K562 (cell line): ENCODE measurements around the gene SPHK2. TPM values are rescaled to one million over a fixed set of nuclear protein-coding genes. Genes with fewer than 3 reads are reported as not detected.
A peak's percentile ranks its signal among the peaks of the same experiment; 100 is the strongest.

Experiments used
- CHCHD3 ChIP-seq: fragments of 250-450 bp; sonication (Bioruptor Pico); IDR thresholded peaks from 2 replicates; pipeline ENCODE4 v2.1.2; 2022; ENCODE audit warnings: mild to moderate bottlenecking
- CHD4 ChIP-seq: fragments of 200-600 bp; sonication (generic); IDR thresholded peaks from 3 replicates; pipeline ENCODE4 v1.6.1; 2012; ENCODE audit warnings: low read depth, mild to moderate bottlenecking, mixed read lengths, low read length, inconsistent platforms; ENCODE audit not compliant: insufficient read depth, insufficient replicate concordance, poor library complexity, severe bottlenecking
- HMG20A ChIP-seq: fragments of 450-650 bp; formaldehyde crosslinking; conservative IDR thresholded peaks from 2 replicates; pipeline ENCODE4 v1.4.0; 2020; ENCODE audit warnings: mild to moderate bottlenecking, mixed read lengths
- HNRNPLL ChIP-seq: fragments of 200-400 bp; formaldehyde crosslinking; IDR thresholded peaks from 2 replicates; pipeline ENCODE4 v1.6.1; 2017; ENCODE audit warnings: low read length, low read depth, mild to moderate bottlenecking; ENCODE audit not compliant: poor library complexity, severe bottlenecking
- HSF4 ChIP-seq: fragments of 250-450 bp; sonication (Bioruptor Pico); IDR thresholded peaks from 2 replicates; pipeline ENCODE4 v2.1.2; 2022; ENCODE audit warnings: mild to moderate bottlenecking, moderate library complexity, borderline replicate concordance
- MAFK ChIP-seq: IDR thresholded peaks from 2 replicates; pipeline ENCODE4 v1.6.1; 2011; ENCODE audit warnings: low read length, improper control_type of control experiment
- MEF2A ChIP-seq: IDR thresholded peaks from 2 replicates; pipeline ENCODE4 v1.6.1; 2011; ENCODE audit warnings: low read depth, mild to moderate bottlenecking, low read length, moderate library complexity; ENCODE audit not compliant: control insufficient read depth
- MEIS2 ChIP-seq: fragments of 450-650 bp; IDR thresholded peaks from 2 replicates; pipeline ENCODE4 v1.6.1; 2014; ENCODE audit warnings: mild to moderate bottlenecking; ENCODE audit not compliant: partially characterized antibody
- MIER1 ChIP-seq: fragments of 450-650 bp; IDR thresholded peaks from 2 replicates; pipeline ENCODE4 v1.6.1; 2016; ENCODE audit warnings: antibody characterized with exemption, mild to moderate bottlenecking, low read depth
- NFE2 ChIP-seq: IDR thresholded peaks from 2 replicates; pipeline ENCODE4 v1.6.1; 2014; ENCODE audit warnings: antibody characterized with exemption, low read depth
- PRDM10 ChIP-seq: fragments of 450-650 bp; IDR thresholded peaks from 2 replicates; pipeline ENCODE4 v1.6.1; 2018; ENCODE audit not compliant: partially characterized antibody
- PURB ChIP-seq: sonication (generic); formaldehyde crosslinking; IDR thresholded peaks from 2 replicates; pipeline ENCODE4 v1.9.0; 2021; ENCODE audit warnings: low read depth, mild to moderate bottlenecking, missing genetic modification reagents
- RB1 ChIP-seq: fragments of 450-650 bp; IDR thresholded peaks from 2 replicates; pipeline ENCODE4 v1.6.1; 2017; ENCODE audit warnings: low read depth, mild to moderate bottlenecking
- RBM39 ChIP-seq: fragments of 200-400 bp; formaldehyde crosslinking; optimal IDR thresholded peaks from 2 replicates; pipeline ENCODE3; 2018; ENCODE audit warnings: low read depth, low read length
- RNF2 ChIP-seq: sonication (generic); IDR thresholded peaks from 2 replicates; pipeline ENCODE4 v1.6.1; 2016
- SMAD4 ChIP-seq: fragments of 250-450 bp; sonication (Bioruptor Pico); conservative IDR thresholded peaks from 2 replicates; pipeline ENCODE4 v1.8.0; 2021; ENCODE audit warnings: inconsistent platforms, mild to moderate bottlenecking, moderate library complexity
- TAF15 ChIP-seq: fragments of 200-400 bp; formaldehyde crosslinking; IDR thresholded peaks from 2 replicates; pipeline ENCODE4 v1.6.1; 2017; ENCODE audit warnings: mild to moderate bottlenecking, low read depth, low read length, moderate library complexity
- TCF7 ChIP-seq: sonication (generic); IDR thresholded peaks from 2 replicates; pipeline ENCODE4 v1.6.1; 2016; ENCODE audit warnings: antibody characterized with exemption, borderline replicate concordance
- ZC3H11A ChIP-seq: IDR thresholded peaks from 2 replicates; pipeline ENCODE4 v1.6.1; 2012; ENCODE audit warnings: low read depth, low read length, improper control_type of control experiment
- ZNF121 ChIP-seq: sonication (generic); formaldehyde crosslinking; conservative IDR thresholded peaks from 2 replicates; pipeline ENCODE4 v1.8.0; 2022; ENCODE audit warnings: missing genetic modification reagents
- ZNF253 ChIP-seq: fragments of 250-450 bp; sonication (Bioruptor Pico); conservative IDR thresholded peaks from 2 replicates; pipeline ENCODE4 v1.6.1; 2021; ENCODE audit warnings: mild to moderate bottlenecking
- polyA plus RNA-seq, 8 experiments: library from polyadenylated mRNA; depleted of rRNA in 4 of 8; stranded (reverse) in 5 of 8; unstranded in 3 of 8; fragments of >200 nt; fragmentation: Nextera tagmentation in 2 of 8; fragmentation: Illumina TruSeq in 1 of 8; extraction: Ambion mirVana in 2 of 8; extraction: Trizol in 1 of 8; gene quantifications; 2 replicates each; pipeline versions ENCODE4 v1.2.1 to v1.2.3, GENCODE V29; 2011 to 2014; ENCODE audit warnings: inconsistent platforms in 1 of 8, missing spikeins in 1 of 8
- total RNA-seq, 7 experiments: library from RNA; depleted of rRNA in 6 of 7; stranded (reverse); fragments of >200 nt in 6 of 7; fragmentation: Illumina TruSeq in 2 of 7; extraction: Trizol in 2 of 7; gene quantifications; 2 replicates each; pipeline versions ENCODE4 v1.2.1 to v1.2.3, GENCODE V29; 2011 to 2021; ENCODE audit warnings: low replicate concordance in 1 of 7
- TF ChIP-seq, protein P1 (sequence below): fragments of 250-450 bp; sonication (Bioruptor Pico); IDR thresholded peaks from 2 replicates; pipeline ENCODE4 v1.5.0; 2020; ENCODE audit warnings: mild to moderate bottlenecking
- TF ChIP-seq, protein P2 (sequence below): fragments of 450-650 bp; IDR thresholded peaks from 2 replicates; pipeline ENCODE4 v1.6.1; 2016; ENCODE audit warnings: borderline replicate concordance

The SPHK2 gene
- total and polyA plus RNA-seq, 9 of the 15 experiments (the other 6 are each of a cell fraction or from before 2014, with no cell fraction given) = 0.10 to 15.2 (median 2.9) TPM

- no peak for TF ChIP-seq CHD4
- TF ChIP-seq, protein P1, sequence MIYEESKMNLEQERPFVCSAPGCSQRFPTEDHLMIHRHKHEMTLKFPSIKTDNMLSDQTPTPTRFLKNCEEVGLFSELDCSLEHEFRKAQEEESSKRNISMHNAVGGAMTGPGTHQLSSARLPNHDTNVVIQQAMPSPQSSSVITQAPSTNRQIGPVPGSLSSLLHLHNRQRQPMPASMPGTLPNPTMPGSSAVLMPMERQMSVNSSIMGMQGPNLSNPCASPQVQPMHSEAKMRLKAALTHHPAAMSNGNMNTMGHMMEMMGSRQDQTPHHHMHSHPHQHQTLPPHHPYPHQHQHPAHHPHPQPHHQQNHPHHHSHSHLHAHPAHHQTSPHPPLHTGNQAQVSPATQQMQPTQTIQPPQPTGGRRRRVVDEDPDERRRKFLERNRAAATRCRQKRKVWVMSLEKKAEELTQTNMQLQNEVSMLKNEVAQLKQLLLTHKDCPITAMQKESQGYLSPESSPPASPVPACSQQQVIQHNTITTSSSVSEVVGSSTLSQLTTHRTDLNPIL (CRISPR knock-in tag) = no peak
- no peak for TF ChIP-seq MEIS2
- peak; percentile 59; the same call in 1 of the 2 replicates for TF ChIP-seq NFE2
- TF ChIP-seq MIER1 = no peak
- peak; percentile 17 for TF ChIP-seq PRDM10
- no peak for TF ChIP-seq ZC3H11A
- no peak for TF ChIP-seq RB1
- TF ChIP-seq TCF7 = 0 out of 2 replicates have a peak, but pooled peaks have one; percentile 21
- TF ChIP-seq TAF15 = no peak
- no peak for TF ChIP-seq HSF4
- TF ChIP-seq PURB (CRISPR knock-in tag) = no peak
- TF ChIP-seq, protein P2, sequence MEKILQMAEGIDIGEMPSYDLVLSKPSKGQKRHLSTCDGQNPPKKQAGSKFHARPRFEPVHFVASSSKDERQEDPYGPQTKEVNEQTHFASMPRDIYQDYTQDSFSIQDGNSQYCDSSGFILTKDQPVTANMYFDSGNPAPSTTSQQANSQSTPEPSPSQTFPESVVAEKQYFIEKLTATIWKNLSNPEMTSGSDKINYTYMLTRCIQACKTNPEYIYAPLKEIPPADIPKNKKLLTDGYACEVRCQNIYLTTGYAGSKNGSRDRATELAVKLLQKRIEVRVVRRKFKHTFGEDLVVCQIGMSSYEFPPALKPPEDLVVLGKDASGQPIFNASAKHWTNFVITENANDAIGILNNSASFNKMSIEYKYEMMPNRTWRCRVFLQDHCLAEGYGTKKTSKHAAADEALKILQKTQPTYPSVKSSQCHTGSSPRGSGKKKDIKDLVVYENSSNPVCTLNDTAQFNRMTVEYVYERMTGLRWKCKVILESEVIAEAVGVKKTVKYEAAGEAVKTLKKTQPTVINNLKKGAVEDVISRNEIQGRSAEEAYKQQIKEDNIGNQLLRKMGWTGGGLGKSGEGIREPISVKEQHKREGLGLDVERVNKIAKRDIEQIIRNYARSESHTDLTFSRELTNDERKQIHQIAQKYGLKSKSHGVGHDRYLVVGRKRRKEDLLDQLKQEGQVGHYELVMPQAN = no peak
- no peak for TF ChIP-seq CHCHD3 (CRISPR knock-in tag)
- no peak for TF ChIP-seq ZNF253 (CRISPR knock-in tag)
- no peak for TF ChIP-seq RBM39
- TF ChIP-seq HNRNPLL = no peak
- TF ChIP-seq MAFK = peak; percentile 87
- TF ChIP-seq HMG20A = no peak
- no peak for TF ChIP-seq RNF2
- no peak for TF ChIP-seq SMAD4
- TF ChIP-seq ZNF121 (CRISPR knock-in tag) = peak; percentile 41; the same call in 1 of the 2 replicates
- TF ChIP-seq MEF2A = no peak
Measured at GRCh38 chr19:48632692-48633147, 13.4 kb downstream of the SPHK2 start (continued).
